PC-3 (cell line): Measurements from ENCODE around the gene IZUMO1. TPM values are rescaled to one million over a fixed set of nuclear protein-coding genes. Genes with fewer than 3 reads are reported as not detected.

ENCODE experiments used
- ATAC-seq: fragments of 200-7000 bp; cut with Tn5 transposase; 2 replicates; pipeline ENCODE4 v1.9.1; 2020; ENCODE audit warnings: mild to moderate bottlenecking, moderate library complexity
- BruUV-seq: library from RNA; stranded (reverse); fragments of 400-500 nt; replicated peaks from 2 replicates; lab custom pipeline; 2021; lab: Mats Ljungman, UMichigan
- CTCF ChIA-PET: fragments of 300-600 bp; sonication (Branson Sonifier 250); formaldehyde crosslinking; loops from one replicate; lab custom pipeline; 2022; ENCODE audit warnings: antibody characterized with exemption; lab: Charles Lee
- POLR2A ChIA-PET: fragments of 300-600 bp; sonication (Branson Sonifier 250); formaldehyde crosslinking; loops from one replicate; lab custom pipeline; 2022; ENCODE audit warnings: antibody characterized with exemption; ENCODE audit not compliant: unreplicated experiment; lab: Charles Lee
- DNase-seq: peaks from one replicate; pipeline ENCODE4 v3.0.0-alpha.2; 2015
- H2AFZ ChIP-seq: fragments of 300-600 bp; sonication (generic); 2 replicates; pipeline ENCODE4 v1.6.0; 2016; ENCODE audit warnings: antibody characterized with exemption, low read length
- H3F3A ChIP-seq: fragments of 300-600 bp; sonication (generic); one replicate; pipeline ENCODE4 v1.6.0; 2017; ENCODE audit warnings: antibody characterized with exemption, low read length, control low read depth, mild to moderate bottlenecking; ENCODE audit not compliant: unreplicated experiment
- H3K27ac ChIP-seq: fragments of 300-600 bp; sonication (generic); 2 replicates; pipeline ENCODE4 v1.5.1; 2016; ENCODE audit warnings: mild to moderate bottlenecking, low read length
- H3K27me3 ChIP-seq: fragments of 300-600 bp; sonication (generic); 2 replicates; pipeline ENCODE4 v1.6.1; 2016; ENCODE audit warnings: low read length, mixed read lengths
- H3K36me3 ChIP-seq: fragments of 300-600 bp; sonication (generic); 2 replicates; pipeline ENCODE4 v1.6.1; 2016; ENCODE audit warnings: low read depth, mixed run types, low read length, mixed read lengths
- H3K4me1 ChIP-seq: fragments of 300-600 bp; sonication (generic); 2 replicates; pipeline ENCODE4 v1.5.1; 2016; ENCODE audit warnings: low read length; ENCODE audit not compliant: insufficient read depth
- H3K4me2 ChIP-seq: fragments of 300-600 bp; sonication (generic); 2 replicates; pipeline ENCODE4 v1.6.0; 2016; ENCODE audit warnings: low read length
- H3K4me3 ChIP-seq: fragments of 300-600 bp; sonication (generic); 2 replicates; pipeline ENCODE4 v1.5.1; 2016; ENCODE audit warnings: mild to moderate bottlenecking, low read length, mixed read lengths
- H3K79me2 ChIP-seq: fragments of 300-600 bp; sonication (generic); 2 replicates; pipeline ENCODE4 v1.6.1; 2017; ENCODE audit warnings: low read length, mixed read lengths
- H3K9ac ChIP-seq: fragments of 300-600 bp; sonication (generic); 2 replicates; pipeline ENCODE4 v1.6.0; 2016; ENCODE audit warnings: mild to moderate bottlenecking, low read length
- H3K9me2 ChIP-seq: fragments of 300-600 bp; sonication (generic); replicated peaks from 2 replicates; pipeline ENCODE4 v1.6.1; 2016; ENCODE audit warnings: mixed run types, low read length, mixed read lengths
- H3K9me3 ChIP-seq: fragments of 300-600 bp; sonication (generic); 2 replicates; pipeline ENCODE4 v1.6.1; 2016; ENCODE audit warnings: low read length, mixed read lengths
- H4K20me1 ChIP-seq: fragments of 300-600 bp; sonication (generic); 2 replicates; pipeline ENCODE4 v1.6.1; 2016; ENCODE audit warnings: low read length, mixed read lengths
- CTCF ChIP-seq: fragments of 300-600 bp; sonication (generic); conservative IDR thresholded peaks from 2 replicates; pipeline ENCODE4 v1.5.1; 2017; ENCODE audit warnings: antibody characterized with exemption, low read depth, mild to moderate bottlenecking, low read length
- EZH2 ChIP-seq: fragments of 300-600 bp; sonication (generic); IDR thresholded peaks from one replicate; pipeline ENCODE4 v1.6.1; 2017; ENCODE audit warnings: antibody characterized with exemption, mild to moderate bottlenecking, low read length; ENCODE audit not compliant: unreplicated experiment
- EZH2phosphoT487 ChIP-seq: fragments of 300-600 bp; sonication (generic); IDR thresholded peaks from 2 replicates; pipeline ENCODE4 v1.6.1; 2018; ENCODE audit warnings: mild to moderate bottlenecking, antibody characterized with exemption, low read length, borderline replicate concordance
- intact Hi-C: fragments of 100-400 bp; cut with micrococcal nuclease; formaldehyde crosslinking; loops from 2 replicates; pipeline ENCODE4 v1.9.0; 2023
- total RNA-seq: library from RNA; depleted of rRNA; stranded (reverse); fragments of >200 nt; gene quantifications from 2 replicates; pipeline ENCODE4 v1.2.3, GENCODE V29; 2014

IZUMO1 gene
- total RNA-seq, 1 experiment from 2014 or later = not detected

GRCh38 chr19:48772503-48772953 is 25.8 kb upstream of the IZUMO1 start:
- no peak for TF ChIP-seq EZH2phosphoT487
- no peak for TF ChIP-seq EZH2
- no peak for TF ChIP-seq CTCF
- H3K4me3 ChIP-seq = no peak overlapping the region
- ChIA-PET POLR2A (no interaction called here), CTCF (no interaction called here)
- H3K4me1 ChIP-seq = no peaks in the 10 kb centered on the region
- H3K9me2 ChIP-seq = no peaks in the 10 kb centered on the region
- H3K27ac ChIP-seq = no peak overlapping the region
- no peaks in the 10 kb centered on the region for H3K36me3 ChIP-seq
- no peak overlapping the region for H3K9ac ChIP-seq
- H3K79me2 ChIP-seq = no peaks in the 10 kb centered on the region
- intact Hi-C loops = no loop called here
- DNase-seq (no peak), ATAC-seq (no peak)
- no peak overlapping the region for H3K4me2 ChIP-seq
- no peaks in the 10 kb centered on the region for H3F3A ChIP-seq
- no peak overlapping the region for H2AFZ ChIP-seq
- no peaks in the 10 kb centered on the region for H3K9me3 ChIP-seq
- no peaks in the 10 kb centered on the region for H3K27me3 ChIP-seq
- no peaks in the 10 kb centered on the region for H4K20me1 ChIP-seq
- no TSS peak for BruUV-seq

- Histone ChIP-seq H3K36me3 (no peaks in the 10 kb centered on the region), H3K79me2 (no peaks in the 10 kb centered on the region), H3F3A (no peaks in the 10 kb centered on the region), H2AFZ (peak overlapping the region; percentile 63; the same call in 1 of the 2 replicates), H3K27ac (no peak overlapping the region), H3K27me3 (no peaks in the 10 kb centered on the region), H3K9me2 (no peaks in the 10 kb centered on the region), H3K9me3 (no peaks in the 10 kb centered on the region), H4K20me1 (no peaks in the 10 kb centered on the region), H3K9ac (no peak overlapping the region), H3K4me2 (no peak overlapping the region), H3K4me1 (no peaks in the 10 kb centered on the region), H3K4me3 (no peak overlapping the region)
- DNase-seq (peak; percentile 34), ATAC-seq (no peak)
- BruUV-seq = no TSS peak
- TF ChIP-seq CTCF (no peak), EZH2phosphoT487 (no peak), EZH2 (no peak)
- CTCF ChIA-PET = no interaction called here
- intact Hi-C loops = no loop called here
- POLR2A ChIA-PET = no interaction called here
Measured at GRCh38 chr19:48770734-48771472, 24.2 kb upstream of the IZUMO1 start.

GRCh38 chr19:48770266-48770665 is 23.6 kb upstream of the IZUMO1 start:
- Histone ChIP-seq H3K4me1 (no peaks in the 10 kb centered on the region), H3K27ac (no peak overlapping the region), H4K20me1 (no peaks in the 10 kb centered on the region), H3K36me3 (no peaks in the 10 kb centered on the region), H3F3A (no peaks in the 10 kb centered on the region), H3K9ac (no peak overlapping the region), H2AFZ (no peak overlapping the region), H3K27me3 (no peaks in the 10 kb centered on the region), H3K9me2 (no peaks in the 10 kb centered on the region), H3K4me2 (no peak overlapping the region), H3K4me3 (no peak overlapping the region), H3K9me3 (no peaks in the 10 kb centered on the region), H3K79me2 (no peaks in the 10 kb centered on the region)
- TF ChIP-seq EZH2 (no peak), CTCF (no peak), EZH2phosphoT487 (no peak)
- ChIA-PET CTCF (no interaction called here), POLR2A (no interaction called here)
- BruUV-seq = no TSS peak
- no peak for DNase-seq
- intact Hi-C loops = no loop called here
- ATAC-seq = no peak
